Activated CD4-positive, alpha-beta T cell treated with anti-CD3 and anti-CD28 coated beads for 24 hours (primary cell): ENCODE measurements around the gene EML1.

ENCODE experiments used
- DNase-seq, 2 donors: peaks; one replicate each; pipeline ENCODE4 v3.0.0-alpha.2; 2020; ENCODE audit warnings: low read depth in 2 of 2

The EML1 gene

GRCh38 chr14:99805757-99806439 lies 12.7 kb downstream of the EML1 start:
- no peak for DNase-seq

DNA sequence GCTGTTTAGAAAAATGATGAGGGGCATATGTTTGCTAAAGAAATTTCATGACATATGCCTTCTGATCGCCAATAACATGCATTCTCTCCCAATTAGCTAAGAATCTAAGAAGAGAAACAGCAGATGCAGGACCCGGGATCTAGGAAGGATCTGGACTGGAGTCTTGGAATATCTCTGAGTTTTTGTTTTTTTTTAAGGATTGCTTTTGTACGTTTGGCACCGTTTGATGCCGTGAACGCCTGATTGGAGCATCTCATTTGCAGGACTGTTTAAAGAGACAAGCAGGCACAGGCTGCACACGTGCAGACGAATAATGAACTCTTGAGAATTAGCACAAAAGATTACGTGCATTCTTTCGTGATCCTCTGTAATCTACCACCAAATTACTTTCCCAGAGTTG lies 13.6 kb downstream of the EML1 start:
- no peak for DNase-seq

- DNase-seq: no peak
Observed at GRCh38 chr14:99807413-99808153, 14.4 kb downstream of the EML1 start.

- no peak for DNase-seq
Observed at GRCh38 chr14:99808154-99808505, 14.9 kb downstream of the EML1 start.

GRCh38 chr14:99808515-99808914 lies 15.3 kb downstream of the EML1 start:
- DNase-seq: no peak

DNA sequence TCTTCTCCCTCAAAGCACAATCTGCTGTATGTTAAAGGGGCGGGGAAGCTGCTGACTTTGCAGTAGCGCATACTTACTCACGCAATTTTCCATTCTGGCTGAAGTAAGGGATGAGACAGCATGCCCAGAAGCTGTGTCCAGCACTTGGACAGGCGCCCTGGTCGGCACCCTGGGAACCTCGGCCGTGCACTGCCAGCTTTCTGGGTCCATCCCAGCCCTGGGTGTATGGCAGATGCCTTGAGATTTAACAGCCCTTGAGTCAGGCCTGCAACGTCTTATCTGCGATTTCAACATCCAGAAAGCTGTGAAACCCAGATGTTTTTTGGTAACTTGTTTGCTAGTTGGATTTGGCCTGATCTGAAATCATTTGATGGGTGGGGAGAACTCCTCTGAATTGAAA lies 16.1 kb downstream of the EML1 start:
- no peak for DNase-seq

DNA sequence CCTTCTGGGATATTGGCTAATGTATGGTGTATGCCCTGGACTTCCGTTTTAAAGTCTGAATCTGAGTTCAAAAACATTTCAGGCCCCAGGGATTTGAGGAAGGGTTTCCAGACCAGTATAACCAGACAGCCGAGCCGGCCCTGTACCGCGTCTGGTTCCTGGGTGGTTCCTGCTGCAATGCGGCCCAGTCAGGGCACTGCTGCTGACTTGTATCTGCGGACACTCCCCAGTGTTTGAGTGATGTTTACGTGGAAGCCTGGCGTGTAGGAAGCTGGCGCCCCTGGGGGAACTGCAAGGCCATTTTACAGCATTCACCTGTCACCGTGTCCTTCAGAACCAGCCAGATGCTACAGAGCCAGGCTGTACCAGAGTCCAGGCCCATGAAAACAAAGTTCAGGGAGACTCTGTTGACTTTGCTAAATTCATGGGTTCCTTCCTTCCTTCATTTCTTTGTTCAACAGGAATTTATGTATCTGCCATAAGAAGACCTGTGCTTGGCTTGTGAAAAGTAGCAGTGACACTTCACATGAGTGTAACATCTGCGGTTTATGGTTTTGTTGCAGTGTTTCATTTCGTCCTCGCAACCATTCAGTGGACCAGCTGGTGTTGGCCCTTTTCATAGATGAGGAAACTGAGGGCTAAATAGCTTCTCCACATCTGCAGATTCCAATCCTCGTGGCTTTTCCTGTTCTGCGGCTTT lies 16.8 kb downstream of the EML1 start:
- DNase-seq: no peak

- no peak for DNase-seq
Observed at GRCh38 chr14:99810559-99810874, 17.3 kb downstream of the EML1 start.

- no peak for DNase-seq
Observed at GRCh38 chr14:99812096-99812750, 19.0 kb downstream of the EML1 start.

DNA sequence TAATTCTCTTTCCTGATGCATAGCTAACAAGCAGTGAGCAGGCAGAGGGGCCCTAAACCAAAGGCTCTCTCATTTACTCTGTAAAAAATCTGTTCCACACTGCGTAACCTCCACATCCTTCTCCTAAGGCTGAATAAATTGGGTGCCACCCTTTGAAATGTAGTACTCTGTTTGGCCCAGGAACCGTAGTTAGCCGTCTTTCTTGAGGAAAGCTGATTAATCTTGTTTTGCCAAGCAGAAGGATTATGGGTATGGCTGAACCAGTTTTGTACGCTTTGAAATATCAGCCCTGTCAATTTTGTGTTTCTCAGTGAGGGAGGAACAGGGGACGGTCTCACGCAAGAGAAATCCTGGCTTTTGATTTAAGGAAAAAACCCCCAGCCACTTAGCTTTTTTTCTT lies 19.7 kb downstream of the EML1 start:
- DNase-seq: no peak

- no peak for DNase-seq
Observed at GRCh38 chr14:99815696-99816095, 22.5 kb downstream of the EML1 start.

DNA sequence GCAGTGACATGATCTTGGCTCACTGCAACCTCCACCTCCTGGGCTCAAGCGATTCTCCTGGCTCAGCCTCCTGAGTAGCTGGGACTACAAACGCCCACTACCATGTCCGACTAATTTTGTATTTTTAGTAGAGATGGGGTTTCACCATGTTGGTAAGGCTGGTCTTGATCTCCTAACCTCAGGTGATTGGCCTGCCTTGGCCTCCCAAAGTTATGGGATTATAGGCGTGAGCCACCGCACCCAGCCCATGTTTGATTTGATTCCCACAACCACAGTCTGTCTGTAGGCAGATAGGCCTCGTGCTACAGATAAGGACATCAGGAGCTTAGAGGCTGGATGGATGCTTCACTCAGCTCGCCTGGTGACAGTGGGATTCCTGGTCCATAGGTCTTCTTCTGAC lies 23.0 kb downstream of the EML1 start:
- DNase-seq: no peak

GRCh38 chr14:99816642-99817041 lies 23.4 kb downstream of the EML1 start:
- DNase-seq: no peak

DNA sequence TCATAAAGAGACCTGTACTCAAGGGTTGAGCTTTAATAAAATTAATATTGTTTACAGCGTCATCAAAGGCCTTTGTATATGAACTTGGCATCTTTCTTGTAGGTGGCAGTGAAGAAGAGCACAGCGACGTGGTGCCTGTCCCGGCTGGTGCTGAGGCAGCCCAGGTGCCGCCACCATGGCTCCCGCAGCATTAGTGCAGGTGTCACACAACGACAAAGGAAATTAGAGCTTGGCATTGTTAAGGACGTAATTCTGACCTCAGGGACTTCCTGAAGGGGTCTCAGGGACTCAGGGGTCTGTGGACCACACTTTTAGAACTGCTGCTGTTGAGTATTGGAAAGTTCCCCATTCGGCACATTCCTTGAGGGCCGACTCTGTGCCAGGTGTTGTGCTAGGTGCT lies 24.1 kb downstream of the EML1 start:
- DNase-seq: no peak

GRCh38 chr14:99818503-99819036 lies 25.4 kb downstream of the EML1 start:
- no peak for DNase-seq

DNA sequence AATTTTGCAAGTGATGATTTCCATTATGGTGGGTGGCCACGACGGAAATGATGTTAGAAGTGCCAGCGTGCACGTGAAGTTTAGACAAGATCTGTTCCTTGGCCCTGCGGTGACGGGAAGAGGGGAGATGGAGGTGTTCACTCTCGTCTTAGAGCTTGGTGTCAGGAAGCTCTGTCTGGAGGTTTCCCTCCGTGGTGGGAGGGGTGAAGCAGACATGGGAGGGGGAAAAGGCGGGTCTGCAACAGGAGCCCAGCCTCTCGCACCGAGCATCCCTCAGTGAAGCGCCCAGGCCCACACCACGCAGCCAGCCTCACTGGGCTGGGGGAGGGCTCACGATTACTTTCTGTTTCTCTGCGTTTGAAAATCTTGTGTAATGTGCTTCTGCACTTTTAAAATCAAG lies 26.3 kb downstream of the EML1 start:
- peak in 1 of 2 donors; percentile 3 for DNase-seq

- DNase-seq: no peak
Observed at GRCh38 chr14:99820702-99821331, 27.6 kb downstream of the EML1 start.

DNA sequence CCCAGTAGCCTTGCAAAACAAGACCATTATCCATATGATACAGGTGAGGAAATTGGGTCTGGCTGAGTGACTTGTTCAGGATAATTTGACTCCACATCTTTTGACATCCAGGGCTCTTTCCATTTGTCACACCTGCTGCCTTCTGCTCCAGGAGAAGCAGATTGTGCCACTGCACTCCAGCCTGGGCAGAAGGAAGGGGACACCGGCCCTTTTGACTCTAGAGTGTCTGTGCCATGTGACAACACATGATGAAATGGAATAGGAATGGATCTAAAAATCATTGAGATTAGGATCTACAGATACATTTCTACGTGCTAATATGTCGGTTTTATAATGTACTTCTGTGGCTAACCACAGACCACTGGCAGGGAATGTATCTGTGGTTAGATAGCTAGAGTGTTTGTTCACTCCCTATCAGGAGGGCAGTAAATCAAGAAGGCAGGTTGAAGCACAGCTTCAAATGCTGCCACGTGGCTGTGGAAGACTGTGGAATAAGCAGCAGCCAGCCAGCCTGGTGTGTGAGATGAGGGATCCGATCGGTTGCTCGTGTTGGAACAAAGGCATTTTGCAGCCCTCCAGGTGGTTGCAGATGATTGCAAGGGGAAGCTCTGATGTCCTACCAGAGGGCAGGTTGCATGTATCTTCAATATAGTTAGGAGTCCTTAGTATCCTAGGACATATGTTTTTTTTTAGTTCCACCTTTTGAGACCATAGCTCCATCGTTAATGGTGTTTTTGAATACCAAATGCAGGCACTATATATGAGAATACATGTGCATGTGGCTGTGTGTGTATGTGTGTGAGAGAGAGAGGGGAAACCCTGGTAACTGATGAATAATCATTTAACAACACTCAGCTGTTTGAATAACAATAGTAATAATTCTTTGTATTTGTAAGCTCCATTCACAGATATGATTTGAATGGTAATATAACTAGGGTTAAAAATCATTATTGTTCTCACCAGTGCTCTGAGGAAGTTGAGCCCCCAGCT lies 28.6 kb downstream of the EML1 start:
- no peak for DNase-seq

- no peak for DNase-seq
Observed at GRCh38 chr14:99822800-99823455, 29.7 kb downstream of the EML1 start.

DNA sequence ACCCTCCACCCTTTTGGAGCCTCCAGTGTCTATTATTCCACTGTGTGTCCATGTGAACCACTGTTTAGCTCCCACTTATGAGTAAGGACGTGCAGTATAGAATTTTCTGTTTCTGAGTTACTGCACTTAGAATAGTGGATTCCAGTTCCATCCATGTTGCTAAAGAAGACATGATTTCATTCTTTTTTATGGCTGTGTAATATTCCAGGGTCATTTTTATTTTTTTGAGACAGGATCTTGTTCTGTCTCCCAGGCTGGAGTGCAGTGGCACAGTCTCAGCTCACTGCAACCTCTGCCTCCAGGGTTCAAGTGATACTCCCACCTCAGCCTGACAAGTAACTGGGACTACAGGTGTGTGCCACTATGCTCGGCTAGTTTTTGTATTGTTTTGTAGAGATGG lies 31.6 kb downstream of the EML1 start:
- no peak for DNase-seq
